T-helper 9 cell (primary cell): ENCODE measurements around the gene CERS2.

Source experiments
- DNase-seq: peaks from one replicate; pipeline ENCODE4 v3.0.0-alpha.2; 2020

CERS2 gene

DNA sequence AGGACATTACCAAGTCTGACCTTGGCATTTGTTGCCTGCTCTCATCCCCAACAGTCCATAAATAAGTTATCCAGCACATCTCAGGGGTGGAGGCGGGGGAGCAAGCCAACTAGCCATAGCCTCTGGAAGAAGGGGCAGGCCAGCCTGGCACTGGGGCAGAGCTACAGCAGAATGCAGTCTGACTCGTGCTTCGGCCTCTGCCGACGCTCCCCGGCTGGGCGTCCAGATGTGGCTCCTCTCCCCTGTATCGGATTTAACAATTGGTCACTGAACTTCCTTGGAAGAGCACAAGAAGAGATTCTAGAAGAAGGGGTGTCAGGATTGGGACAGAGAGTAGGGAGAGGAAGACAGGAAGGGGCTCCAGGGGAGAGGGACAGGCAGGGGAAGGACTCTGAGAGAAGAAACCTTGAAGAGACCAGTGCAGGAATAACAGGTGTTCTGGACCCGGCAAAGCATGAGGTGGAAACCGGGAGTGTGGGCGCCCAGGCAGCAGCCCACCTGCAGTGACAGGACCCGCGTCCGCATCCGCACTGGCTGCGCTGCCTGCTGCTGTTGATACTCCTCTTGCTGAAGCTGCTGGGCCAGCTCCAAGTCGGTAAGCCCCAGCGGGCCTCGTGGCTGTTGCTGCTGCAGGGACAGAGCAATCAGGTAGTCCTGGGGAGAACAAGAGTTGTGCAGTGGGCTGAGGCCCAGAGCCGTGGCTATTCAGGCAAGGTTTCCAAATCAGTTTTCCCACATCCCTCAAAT lies 22.7 kb upstream of the CERS2 start:
- DNase-seq, result no peak

DNA sequence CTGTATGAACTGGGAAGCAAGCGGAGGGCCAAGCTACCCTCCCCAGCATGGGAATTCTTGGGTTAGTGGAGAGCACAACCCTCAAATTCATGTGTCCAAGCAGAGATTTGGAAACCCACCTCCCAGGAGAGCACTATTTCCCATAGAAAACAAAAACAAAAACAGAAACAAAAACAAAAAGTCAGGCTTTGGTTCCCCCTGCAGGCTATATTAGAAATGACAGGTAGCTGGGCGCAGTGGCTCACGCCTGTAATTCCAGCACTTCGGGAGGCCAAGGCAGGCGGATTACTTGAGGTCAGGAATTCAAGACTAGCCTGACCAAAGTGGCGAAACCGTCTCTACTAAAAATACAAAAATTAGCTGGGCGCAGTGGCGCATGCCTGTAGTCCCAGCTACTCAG lies 21.3 kb upstream of the CERS2 start:
- DNase-seq, result no peak

DNA sequence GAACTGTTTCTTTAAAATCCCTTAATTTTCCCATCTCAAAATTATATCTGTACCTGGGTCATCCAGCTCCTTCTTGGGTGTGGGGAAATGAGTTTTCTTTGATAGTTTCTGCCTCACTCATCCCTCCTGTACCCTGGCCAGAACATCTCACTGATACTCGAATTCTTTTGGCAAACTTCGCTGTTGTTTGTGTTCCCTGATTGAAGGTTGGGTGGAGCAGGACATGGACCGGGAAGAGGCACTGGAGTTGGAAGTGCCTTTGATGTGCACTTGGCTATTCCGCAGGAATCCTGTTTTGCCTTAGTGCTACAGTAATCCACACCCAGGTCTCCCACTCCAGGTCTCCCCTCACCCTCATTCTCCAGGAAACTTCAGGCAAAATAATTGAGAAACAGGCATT lies 20.8 kb upstream of the CERS2 start:
- no peak for DNase-seq

DNA sequence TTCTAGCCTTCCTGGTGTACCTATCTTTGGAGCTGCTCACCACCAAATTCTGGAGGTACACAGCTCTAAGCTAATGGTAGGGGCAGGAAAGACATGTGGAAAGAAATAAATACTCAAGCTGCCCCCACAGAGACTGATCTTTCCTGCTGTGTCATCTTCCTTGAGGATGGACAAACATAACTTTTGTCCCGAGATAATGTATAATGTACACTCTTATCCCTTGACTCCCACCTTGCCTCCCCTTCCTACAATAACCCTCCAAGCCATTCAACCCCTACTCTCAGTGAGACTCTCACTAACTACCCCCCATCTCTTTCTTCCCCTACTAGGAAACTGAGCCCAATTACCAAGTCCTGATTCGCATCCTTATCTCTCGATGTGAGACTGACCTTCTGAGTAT lies 19.6 kb upstream of the CERS2 start:
- DNase-seq, result no peak

DNA sequence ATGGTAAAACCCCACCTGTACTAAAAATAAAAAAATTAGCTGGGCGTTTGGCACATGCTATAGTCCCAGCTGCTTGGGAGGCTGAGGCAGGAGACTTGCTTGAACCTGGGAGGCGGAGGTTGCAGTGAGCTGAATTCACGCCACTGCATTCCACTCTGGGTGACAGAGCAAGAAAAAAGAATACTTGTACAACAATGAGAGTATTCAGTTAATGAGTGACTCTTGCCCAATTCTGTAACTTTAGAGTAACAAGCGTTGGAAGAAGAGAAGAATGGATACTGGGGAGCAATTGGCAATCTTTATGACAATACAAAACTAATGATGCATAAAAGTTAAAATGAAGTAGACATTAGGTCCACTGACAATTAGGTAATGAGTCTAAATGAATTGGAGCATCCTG lies 18.0 kb upstream of the CERS2 start:
- DNase-seq, result no peak

DNA sequence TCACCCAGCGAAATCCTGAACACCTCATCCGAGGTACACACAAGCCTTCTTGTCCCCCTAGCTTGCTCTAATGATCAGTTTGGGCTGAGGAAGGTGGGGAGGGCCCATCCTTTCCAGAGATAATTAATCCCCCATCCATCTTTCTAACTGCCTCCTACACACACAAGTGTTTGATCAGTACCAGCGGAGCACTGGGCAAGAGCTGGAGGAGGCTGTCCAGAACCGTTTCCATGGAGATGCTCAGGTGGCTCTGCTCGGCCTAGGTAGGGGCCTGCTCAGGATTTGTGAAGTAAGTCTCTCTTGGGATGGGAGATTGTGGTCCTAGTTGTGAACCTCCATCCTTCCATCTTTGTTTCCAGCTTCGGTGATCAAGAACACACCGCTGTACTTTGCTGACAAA lies 13.3 kb upstream of the CERS2 start:
- no peak for DNase-seq

DNA sequence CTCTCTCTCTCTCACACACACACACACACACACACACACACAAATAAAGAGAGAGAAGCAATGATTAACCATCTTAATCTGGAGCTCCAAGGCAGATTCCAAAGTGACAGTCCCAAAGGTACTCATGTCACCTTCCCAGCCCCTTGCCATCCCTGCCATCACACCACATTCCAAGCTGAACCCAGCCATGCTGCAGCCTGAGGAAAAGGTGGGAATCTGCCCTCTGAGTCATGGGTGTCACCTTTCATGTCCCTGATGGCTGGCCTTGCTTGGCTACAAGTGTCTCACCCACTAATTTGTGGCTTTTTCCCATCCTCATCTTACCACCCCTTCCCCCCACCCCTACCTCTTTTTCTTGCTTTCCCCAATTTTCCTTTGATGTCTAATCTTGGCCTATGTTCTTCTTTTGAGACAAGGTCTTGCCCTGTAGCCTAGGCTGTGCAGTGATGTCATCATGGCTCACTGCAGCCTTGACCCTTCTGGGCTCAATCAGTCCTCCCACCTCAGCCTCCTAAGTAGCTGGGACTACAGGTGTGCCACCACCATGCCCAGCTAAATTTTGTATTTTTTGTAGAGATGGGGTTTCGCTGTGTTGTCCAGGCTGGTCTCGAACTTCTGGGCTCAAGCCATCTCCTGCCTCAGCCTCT lies 10.7 kb upstream of the CERS2 start:
- DNase-seq, result no peak

DNA sequence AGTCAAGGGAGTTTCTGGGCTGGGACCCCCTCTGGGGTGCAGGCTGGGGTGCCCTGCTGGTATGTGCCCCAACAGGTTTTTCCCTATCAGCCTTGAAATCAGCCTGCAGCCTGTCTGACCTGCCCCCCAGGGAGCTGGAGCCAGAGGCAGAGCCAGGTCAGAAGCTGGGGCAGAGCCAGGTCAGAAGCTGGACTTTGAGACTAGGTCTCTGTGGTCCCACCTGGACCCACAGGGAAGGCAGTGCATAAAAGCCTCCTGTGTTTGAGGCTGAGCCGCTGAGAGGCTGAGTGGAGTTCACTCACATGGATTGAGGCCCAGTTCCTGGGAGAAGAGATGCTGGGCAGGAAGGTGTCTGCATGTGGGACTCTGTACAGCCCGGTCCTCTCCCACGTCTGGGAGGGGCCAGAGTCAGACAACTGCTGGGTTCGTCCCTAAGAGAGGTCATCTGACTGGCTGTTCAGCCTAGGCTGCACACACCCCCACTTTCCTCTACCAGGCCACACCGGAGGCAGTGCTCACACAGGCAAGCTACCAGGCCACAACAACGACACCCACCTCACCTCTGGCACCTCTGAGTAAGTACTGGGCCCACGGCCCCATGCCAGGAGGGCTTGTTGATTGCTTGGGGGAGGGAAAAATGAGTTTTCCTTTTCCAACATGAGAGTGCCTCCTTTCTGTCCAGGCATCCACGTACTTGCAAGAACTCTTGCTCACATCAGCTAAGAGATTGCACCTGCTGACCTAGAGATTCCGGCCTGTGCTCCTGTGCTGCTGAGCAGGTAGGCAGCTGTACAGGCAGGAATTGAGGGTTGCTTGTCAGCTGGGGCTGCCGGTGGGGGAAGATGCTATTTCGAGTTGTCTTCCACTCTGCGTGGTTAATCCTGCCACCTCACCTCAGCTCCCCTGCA lies 7.4 kb upstream of the CERS2 start, which contains the start of gene ANXA9:
ANXA9 (plus strand) TSS at position 488 of the 908 bp plus-strand sequence. CDS start 814 bp downstream, outside the sequence.
- DNase-seq, result no peak

DNA sequence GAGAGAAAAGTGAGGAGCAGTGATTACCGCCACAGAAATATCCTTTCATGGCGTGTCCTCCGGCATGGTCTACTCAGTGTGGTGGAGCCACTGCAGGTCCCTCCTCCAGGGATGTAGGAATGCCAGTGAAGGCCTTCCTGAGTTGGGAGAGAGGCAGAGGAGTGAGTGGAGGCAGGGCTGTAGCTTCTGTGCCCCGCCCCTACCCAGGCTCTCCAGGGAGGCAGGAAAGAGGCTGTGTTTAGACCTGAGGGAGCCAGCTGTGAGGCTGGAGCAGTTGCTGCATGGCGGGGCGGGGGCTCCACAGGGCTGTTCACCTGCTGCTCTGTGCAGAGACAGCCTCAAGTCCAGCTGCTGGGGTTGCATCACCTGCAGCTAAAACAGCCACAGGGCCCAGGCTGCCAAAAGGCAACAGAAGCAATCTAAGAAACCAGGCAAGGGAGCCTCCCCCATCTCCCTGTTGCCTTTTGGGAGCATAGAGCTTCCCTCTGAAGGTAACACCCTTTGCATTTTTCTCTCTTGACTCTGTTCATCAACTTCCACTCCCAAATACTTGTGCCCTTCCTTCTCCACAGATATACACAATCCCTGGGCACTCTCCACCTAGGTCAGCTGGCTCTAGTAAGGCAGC lies 6.7 kb upstream of the CERS2 start:
- no peak for DNase-seq

DNA sequence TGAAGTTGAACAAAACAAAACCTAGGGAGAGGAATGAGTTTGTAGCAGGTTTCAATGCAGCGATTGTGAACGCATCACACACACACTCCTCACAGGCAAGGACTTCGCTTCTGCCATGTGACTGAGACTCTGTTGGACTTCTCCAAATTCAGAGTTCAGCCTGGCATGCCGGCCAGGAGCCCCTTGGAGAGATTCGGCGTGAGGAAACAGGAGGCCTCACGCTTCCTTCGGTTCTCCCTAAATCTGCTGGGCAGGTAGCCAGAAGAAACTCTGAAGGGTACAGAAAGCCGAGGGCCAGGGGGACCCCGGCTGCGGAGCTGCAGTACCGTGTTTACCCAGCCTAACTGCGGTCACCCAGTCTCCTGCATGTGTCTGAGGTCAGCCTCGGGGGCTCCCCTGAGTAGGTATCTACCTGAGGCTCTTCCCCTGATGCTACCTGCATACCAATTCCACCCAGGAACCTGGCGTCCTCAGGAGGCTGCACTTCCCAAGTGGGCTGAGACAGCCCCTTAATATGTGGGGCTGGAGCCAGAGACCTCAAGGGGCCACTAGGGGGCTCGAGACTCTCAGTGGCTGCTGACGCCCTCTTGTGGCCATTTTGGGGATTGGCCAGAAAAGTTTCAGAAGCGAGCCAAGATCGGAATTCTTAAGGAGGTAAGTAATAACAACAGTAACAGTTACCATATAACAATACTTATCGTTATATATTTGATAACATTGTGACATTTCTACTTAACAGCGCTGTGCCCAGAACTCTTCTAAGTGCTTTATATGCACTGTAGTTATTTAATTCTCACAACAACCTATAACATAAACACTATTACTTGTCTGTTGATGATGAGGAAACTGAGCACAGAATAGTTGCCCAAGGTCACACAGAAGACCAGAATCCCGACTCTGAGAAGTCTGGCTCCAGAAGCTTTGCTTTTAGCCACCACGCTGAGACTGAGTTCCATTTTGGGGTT lies 4.7 kb upstream of the CERS2 start:
- DNase-seq, result peak; percentile 86

DNA sequence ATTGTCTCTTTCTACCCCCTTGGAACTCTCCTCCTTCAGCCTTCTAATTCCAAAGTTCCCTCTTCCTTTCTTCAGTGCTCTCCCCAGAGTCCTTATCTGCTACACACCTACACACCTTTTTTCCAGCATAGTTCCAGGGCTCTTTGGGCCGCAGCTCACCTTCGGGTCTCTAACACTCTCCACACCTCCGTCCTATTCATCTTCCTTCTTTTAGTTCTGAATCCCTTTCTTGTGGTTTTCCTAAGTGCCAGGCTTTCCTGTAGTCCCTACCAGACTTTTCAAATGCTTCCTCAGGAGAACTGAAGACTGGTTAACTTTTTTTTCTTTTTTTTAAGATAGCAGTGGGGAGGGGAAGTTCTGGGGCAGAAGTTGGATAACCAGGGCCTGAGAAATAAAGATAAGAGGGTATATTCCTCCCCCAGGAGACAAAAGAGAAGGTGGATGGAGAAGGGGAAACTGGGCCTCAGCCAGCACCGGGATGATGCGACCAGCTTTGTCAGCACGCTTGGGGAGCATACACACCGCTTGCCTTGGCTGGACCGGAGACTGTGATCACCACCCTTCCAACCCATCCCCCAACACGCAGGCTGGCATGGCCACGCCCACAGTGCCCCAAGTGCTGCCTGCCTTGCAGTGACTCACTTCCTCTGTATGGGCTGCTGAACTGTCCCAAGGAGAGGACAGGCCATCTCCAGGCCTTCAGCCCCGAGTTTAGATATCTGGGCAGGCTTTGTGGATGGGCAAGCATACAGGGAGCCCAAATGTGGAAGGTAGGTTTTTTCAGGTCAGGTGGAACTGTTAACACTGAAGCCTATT lies 2.5 kb upstream of the CERS2 start:
- peak; percentile 53 for DNase-seq

DNA sequence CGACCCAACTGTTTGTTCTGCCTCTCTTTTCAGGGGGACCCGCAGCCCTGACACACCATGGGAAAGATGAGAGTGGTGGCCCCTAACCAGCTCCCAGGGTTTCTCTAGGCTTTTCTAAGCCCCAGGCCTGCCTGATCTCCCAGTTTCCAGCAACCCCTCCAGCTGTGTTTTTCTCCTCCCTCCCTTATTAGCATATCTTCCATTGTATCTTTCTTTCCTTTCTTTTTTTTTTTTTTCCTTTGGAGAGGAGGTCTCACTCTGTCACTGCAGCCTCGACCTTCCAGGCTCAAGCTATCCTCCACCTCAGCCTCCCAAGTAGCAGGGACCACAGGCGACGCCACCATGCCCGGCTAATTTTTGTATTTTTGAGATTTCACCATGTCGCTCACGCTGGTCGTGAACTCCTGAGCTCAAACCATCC lies 1.8 kb upstream of the CERS2 start:
- DNase-seq, result no peak

DNA sequence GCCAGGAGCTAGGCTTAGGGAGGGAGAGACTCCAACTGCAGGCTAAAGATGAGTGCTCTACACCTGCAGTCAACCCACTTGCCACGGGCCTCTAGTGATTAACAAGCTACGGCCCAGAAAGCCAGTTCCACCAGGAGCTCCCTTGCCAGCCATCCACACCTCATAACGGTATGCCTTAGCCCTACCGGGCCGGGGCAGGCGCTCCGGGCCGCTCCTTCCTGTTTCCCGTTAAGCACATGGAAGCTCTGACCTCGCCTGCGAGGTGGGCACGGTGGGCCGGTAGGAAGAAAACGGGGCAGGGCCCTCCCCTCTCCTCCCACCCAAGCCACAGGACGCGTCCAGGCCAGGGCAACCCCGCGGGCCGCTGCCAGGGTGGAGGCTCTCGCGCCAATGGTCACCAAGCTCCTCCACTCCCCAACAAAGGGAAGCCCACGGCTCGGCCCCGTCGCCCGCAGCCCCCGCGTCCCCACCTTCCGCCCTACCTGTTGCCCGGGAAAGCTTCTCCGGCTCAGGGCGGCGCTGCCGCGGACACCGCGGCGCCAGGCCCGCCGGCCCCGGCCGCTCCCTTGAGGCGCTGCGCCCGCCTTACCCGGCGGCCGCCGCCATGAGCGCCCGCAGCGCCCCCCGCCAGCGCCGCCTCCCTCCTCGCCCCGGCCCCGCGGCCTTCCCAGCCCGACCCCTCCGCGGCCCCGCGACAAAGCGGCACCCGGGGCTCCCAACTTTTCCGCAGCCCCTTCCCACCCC lies 627 bp downstream of the CERS2 start:
- peak; percentile 14 for DNase-seq

DNA sequence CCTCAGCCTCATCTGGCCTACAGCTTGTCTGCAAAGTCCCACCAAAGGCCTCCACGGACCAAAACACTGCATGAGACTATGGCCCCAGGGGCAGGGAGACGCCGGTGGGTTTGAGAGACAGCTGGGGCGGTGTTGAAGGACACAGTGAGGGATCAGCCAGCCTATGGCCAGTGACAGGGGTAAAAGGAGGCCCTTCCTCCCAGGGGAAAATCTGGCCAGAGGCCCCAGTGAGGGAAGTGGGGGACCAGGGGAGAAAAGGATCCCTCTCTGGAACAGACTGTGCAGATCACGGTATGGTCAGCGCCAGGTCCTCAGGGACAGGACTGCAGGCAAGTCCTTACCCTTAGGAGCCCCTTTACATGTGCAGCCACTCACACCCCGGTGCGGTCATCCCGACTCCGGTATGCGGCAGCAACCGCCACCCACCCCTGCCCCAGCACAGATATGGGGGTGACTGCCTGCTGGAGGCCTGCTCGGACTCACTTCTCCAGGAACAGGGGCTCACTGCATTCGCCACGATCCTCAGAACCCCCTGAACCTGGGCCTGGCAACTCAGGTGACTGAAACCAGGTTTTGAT lies 1.3 kb downstream of the CERS2 start:
- DNase-seq, result no peak

DNA sequence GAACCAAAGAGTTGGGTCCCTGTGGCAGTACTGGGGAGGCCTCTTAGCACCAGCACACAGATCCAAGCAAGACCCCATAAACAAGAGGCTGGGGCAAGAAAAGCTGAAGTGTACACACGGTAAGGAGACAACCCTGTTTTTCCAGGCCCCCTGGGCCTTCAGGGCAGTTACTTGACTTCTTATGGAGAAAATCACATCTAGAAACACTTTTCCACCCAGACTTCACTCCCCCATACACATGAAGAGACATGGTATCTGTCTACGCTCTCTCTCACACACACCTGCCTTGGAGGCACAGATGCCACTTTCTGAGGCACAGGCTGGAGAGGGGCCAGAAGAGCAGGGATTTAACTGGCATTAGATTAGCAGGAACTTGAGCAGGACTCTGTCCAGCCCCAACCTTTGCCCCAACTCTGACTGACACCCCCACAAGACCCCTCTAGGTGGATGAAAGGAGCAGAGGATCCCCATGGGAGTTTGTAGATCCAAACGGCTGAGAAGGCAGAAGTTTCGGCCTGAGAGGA lies 2.2 kb downstream of the CERS2 start:
- DNase-seq, result no peak

DNA sequence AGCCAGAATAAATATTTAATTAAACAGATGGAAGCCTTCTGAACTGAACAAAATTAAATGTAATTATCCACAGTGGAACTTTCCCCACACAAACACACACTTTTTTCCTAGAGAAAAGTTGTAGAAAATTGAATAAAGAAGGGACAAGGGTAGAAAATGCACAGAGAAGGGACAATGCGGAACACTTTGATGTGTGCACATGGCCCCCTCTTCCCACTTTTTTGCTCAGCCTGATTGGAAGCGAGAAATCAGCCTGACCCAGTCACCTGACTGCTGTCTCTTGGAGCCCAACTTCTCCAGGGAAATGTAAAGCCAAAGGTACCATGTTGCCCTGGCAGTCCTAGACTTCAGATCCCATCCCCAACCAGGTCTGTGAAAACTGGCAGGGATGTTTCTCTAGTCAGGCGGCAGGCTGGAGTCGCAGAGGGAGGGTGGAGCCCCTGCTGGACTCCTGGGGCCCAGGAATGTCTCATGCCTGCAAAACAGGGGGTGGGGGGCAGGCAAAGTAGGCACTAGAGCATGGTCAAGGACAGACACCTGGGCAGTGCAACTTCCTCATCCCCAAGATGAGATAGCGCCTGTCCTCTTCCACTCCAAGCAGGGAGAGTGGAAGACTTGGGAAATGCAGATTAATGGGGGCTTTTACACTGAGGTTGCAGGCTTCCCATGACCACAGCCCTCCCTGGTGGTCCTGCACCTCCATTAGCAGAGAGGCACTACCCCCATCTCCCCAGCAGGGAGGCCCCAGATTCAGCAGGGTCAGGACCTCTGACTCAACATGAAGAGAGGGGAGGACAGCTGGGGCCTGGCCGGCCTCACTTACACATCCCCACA lies 2.8 kb downstream of the CERS2 start:
- DNase-seq, result no peak

DNA sequence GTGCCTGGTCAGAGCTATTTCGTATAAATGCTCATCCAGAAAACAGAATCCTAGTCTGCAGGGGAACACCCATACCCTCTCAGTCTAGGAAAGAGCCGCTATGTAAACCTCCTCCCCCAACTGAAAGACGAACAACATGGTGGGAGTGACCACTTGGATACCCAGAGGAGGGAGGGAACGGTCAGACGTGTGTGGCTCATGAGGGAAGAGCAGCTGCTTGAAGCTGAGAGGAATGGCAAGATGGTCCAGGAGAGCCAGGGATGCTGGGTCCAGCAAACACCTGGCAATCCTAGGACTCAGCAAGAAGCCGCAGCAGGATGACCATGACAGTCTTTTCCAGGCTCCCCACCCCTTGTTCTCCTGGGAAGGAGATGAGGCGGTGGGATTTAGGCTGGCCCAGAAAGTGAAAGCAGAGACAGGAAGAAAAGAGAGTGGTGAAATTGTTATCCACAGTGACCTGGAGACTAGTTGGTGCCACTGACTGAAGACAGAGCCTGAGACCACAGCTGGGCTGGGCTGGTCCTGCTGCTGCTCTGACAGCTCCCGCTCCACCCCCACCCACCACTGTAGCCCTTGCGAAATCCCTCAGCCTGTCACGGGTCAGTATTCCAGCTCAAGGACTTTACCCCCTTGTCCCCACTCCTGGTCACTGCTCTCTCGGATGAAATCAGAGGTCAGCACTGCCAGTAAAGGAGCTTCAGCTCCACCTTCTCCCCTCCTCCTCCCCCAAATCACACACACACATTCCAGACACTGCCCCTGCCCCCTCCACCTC lies 3.6 kb downstream of the CERS2 start:
- no peak for DNase-seq

DNA sequence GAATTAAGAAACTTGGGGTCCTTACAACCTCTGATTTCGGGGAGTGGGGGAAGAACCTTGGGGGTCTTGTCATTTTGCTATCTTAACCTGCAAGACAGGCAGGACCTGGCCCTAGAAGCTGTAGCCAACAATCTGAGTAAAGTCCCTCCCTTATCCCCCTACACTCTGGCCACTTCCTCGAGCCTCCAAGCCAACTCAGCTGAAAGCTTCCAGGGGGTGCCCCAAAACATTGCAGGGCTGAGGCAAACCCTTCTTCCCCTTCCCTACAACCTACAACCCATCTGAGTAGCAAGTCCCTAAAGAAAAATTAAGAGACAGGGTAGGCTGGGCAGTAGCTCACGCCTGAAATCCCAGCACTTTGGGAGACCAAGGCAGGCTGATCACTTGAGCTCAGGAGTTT lies 5.0 kb downstream of the CERS2 start:
- no peak for DNase-seq
